Gastrocnemius medialis (tissue), 4 donors: ENCODE data around the gene STRN4.

Source experiments
- POLR2A ChIP-seq, 2 donors: fragments of 450-650 bp; IDR thresholded peaks; one replicate each; pipeline ENCODE4 v1.6.1; 2017; ENCODE audit warnings: antibody characterized with exemption in 2 of 2, mild to moderate bottlenecking in 2 of 2, moderate library complexity in 2 of 2
- TF ChIP-seq, protein P1 (sequence below), 5 experiments: fragments of 450-650 bp in 3 of 5; fragments of 200-600 bp in 2 of 5; sonication (generic) in 2 of 5; IDR thresholded peaks in 4 of 5; conservative IDR thresholded peaks in 1 of 5; 1 replicate in 4 of 5; 2 replicates in 1 of 5; pipeline ENCODE4 v1.5.1; 2016 to 2019; ENCODE audit warnings: antibody characterized with exemption in 5 of 5, mild to moderate bottlenecking in 3 of 5, moderate library complexity in 3 of 5

DNA sequence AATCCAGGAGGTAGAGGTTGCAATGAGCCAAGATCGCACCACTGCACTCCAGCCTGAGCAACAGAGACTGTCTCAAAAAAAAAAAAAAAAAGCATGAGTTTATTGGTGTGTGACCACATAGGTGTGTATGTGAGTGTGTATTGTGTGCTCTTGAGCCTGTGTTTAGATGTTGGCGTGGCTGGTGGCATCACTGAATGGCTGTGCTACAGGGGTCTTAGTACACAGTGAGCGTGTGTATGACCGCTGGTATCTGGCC lies 39.7 kb upstream of the STRN4 start:
- TF ChIP-seq POLR2A (IDR thresholded peaks at IDR 0.05), result no peak
- TF ChIP-seq, protein P1, sequence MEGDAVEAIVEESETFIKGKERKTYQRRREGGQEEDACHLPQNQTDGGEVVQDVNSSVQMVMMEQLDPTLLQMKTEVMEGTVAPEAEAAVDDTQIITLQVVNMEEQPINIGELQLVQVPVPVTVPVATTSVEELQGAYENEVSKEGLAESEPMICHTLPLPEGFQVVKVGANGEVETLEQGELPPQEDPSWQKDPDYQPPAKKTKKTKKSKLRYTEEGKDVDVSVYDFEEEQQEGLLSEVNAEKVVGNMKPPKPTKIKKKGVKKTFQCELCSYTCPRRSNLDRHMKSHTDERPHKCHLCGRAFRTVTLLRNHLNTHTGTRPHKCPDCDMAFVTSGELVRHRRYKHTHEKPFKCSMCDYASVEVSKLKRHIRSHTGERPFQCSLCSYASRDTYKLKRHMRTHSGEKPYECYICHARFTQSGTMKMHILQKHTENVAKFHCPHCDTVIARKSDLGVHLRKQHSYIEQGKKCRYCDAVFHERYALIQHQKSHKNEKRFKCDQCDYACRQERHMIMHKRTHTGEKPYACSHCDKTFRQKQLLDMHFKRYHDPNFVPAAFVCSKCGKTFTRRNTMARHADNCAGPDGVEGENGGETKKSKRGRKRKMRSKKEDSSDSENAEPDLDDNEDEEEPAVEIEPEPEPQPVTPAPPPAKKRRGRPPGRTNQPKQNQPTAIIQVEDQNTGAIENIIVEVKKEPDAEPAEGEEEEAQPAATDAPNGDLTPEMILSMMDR (IDR thresholded peaks at IDR 0.05 in 4 of 5, conservative IDR thresholded peaks at IDR 0.05 in 1 of 5), result no peak
